GM12878 (cell line): ENCODE results near the gene SHMT2. TPM values are rescaled to one million over a fixed set of nuclear protein-coding genes. Genes with fewer than 3 reads are reported as not detected.
A peak's percentile ranks its signal among the peaks of the same experiment; 100 is the strongest.

Experiments
- BHLHE40 ChIP-seq, 2 experiments: fragments of 450-650 bp in 1 of 2; IDR thresholded peaks; 2 replicates each; pipeline ENCODE4 v1.6.1; 2011 to 2017; ENCODE audit warnings: low read depth in 2 of 2, borderline replicate concordance in 1 of 2, improper control_type of control experiment in 1 of 2, low read length in 1 of 2, mild to moderate bottlenecking in 1 of 2
- BMI1 ChIP-seq: fragments of 450-650 bp; IDR thresholded peaks from 2 replicates; pipeline ENCODE4 v1.6.1; 2016; ENCODE audit warnings: mild to moderate bottlenecking, moderate library complexity, borderline replicate concordance
- CBFB ChIP-seq: IDR thresholded peaks from 2 replicates; pipeline ENCODE4 v1.6.1; 2016; ENCODE audit warnings: antibody characterized with exemption, low read depth
- CREB1 ChIP-seq: IDR thresholded peaks from 2 replicates; pipeline ENCODE4 v1.6.1; 2012; ENCODE audit warnings: low read depth, mild to moderate bottlenecking, inconsistent platforms
- DPF2 ChIP-seq: fragments of 450-650 bp; IDR thresholded peaks from 2 replicates; pipeline ENCODE4 v1.6.1; 2017; ENCODE audit warnings: mild to moderate bottlenecking
- GATAD2B ChIP-seq: fragments of 450-650 bp; conservative IDR thresholded peaks from 2 replicates; pipeline ENCODE4 v1.6.1; 2017; ENCODE audit warnings: low read depth, mild to moderate bottlenecking, moderate library complexity
- HCFC1 ChIP-seq: fragments of 150-350 bp; IDR thresholded peaks from 2 replicates; pipeline ENCODE4 v1.6.1; 2014; ENCODE audit warnings: low read length
- HDGF ChIP-seq: fragments of 450-650 bp; IDR thresholded peaks from 2 replicates; pipeline ENCODE4 v1.6.1; 2016; ENCODE audit warnings: antibody characterized with exemption
- LARP7 ChIP-seq: fragments of 450-650 bp; IDR thresholded peaks from 2 replicates; pipeline ENCODE4 v1.6.1; 2017; ENCODE audit warnings: mild to moderate bottlenecking
- NBN ChIP-seq: fragments of 450-650 bp; IDR thresholded peaks from 2 replicates; pipeline ENCODE4 v1.6.1; 2016
- NFIC ChIP-seq: IDR thresholded peaks from 2 replicates; pipeline ENCODE4 v1.6.1; 2012; ENCODE audit warnings: low read depth, mild to moderate bottlenecking, inconsistent platforms, low read length, moderate library complexity
- NR2F1 ChIP-seq: fragments of 450-650 bp; conservative IDR thresholded peaks from 2 replicates; pipeline ENCODE4 v1.6.1; 2017; ENCODE audit warnings: mild to moderate bottlenecking
- POLR2AphosphoS5 ChIP-seq: IDR thresholded peaks from 2 replicates; pipeline ENCODE4 v1.6.1; 2011; ENCODE audit warnings: mild to moderate bottlenecking, low read length, inconsistent platforms
- POU2F2 ChIP-seq: IDR thresholded peaks from 3 replicates; pipeline ENCODE4 v1.6.1; 2011; ENCODE audit warnings: low read depth, mild to moderate bottlenecking, low read length, borderline replicate concordance
- RAD51 ChIP-seq: fragments of 450-650 bp; IDR thresholded peaks from 2 replicates; pipeline ENCODE4 v1.6.1; 2016; ENCODE audit warnings: moderate library complexity, mild to moderate bottlenecking, inconsistent platforms
- RELB ChIP-seq: fragments of 450-650 bp; IDR thresholded peaks from 2 replicates; pipeline ENCODE4 v1.6.1; 2017; ENCODE audit warnings: low read depth, mild to moderate bottlenecking, moderate library complexity
- RUNX3 ChIP-seq: IDR thresholded peaks from 2 replicates; pipeline ENCODE4 v1.6.1; 2012; ENCODE audit warnings: low read length, inconsistent platforms
- SIX5 ChIP-seq: IDR thresholded peaks from 2 replicates; pipeline ENCODE4 v1.6.1; 2011; ENCODE audit warnings: mild to moderate bottlenecking, low read depth, low read length, moderate library complexity; ENCODE audit not compliant: severe bottlenecking
- SRF ChIP-seq, 2 experiments: IDR thresholded peaks; 2 replicates each; pipeline ENCODE4 v1.6.1; 2011; ENCODE audit warnings: low read depth in 2 of 2, low read length in 2 of 2, mild to moderate bottlenecking in 1 of 2, moderate library complexity in 1 of 2
- TAF1 ChIP-seq: IDR thresholded peaks from 2 replicates; pipeline ENCODE4 v1.6.1; 2011; ENCODE audit warnings: mild to moderate bottlenecking, low read depth, low read length, borderline replicate concordance
- USF1 ChIP-seq: IDR thresholded peaks from 2 replicates; pipeline ENCODE4 v1.6.1; 2011; ENCODE audit warnings: borderline replicate concordance, low read depth, mild to moderate bottlenecking, moderate library complexity, mixed read lengths, low read length; ENCODE audit not compliant: insufficient read depth; ENCODE audit errors: extremely low read length
- YY1 ChIP-seq: IDR thresholded peaks from 2 replicates; pipeline ENCODE4 v1.6.1; 2011; ENCODE audit warnings: low read depth, mild to moderate bottlenecking, low read length
- ZBTB33 ChIP-seq: fragments of 450-650 bp; IDR thresholded peaks from 2 replicates; pipeline ENCODE4 v1.6.1; 2017; ENCODE audit warnings: mild to moderate bottlenecking
- ZNF24 ChIP-seq: fragments of 450-650 bp; IDR thresholded peaks from 2 replicates; pipeline ENCODE4 v1.6.1; 2017; ENCODE audit warnings: antibody characterized with exemption, mild to moderate bottlenecking
- polyA plus RNA-seq, 11 experiments: library from polyadenylated mRNA; depleted of rRNA in 4 of 11; unstranded in 6 of 11; stranded (reverse) in 5 of 11; fragments of >200 nt; fragmentation: Nextera tagmentation in 4 of 11; fragmentation: Illumina TruSeq in 1 of 11; extraction: Ambion mirVana in 4 of 11; extraction: Trizol in 1 of 11; gene quantifications; 1 replicate in 1 of 11; 2 replicates in 10 of 11; pipeline versions ENCODE4 v1.2.1 to v1.2.3, GENCODE V29; 2011 to 2016; ENCODE audit warnings: inconsistent platforms in 2 of 11, missing spikeins in 2 of 11, low read depth in 1 of 11
- total RNA-seq, 4 experiments: library from RNA; depleted of rRNA in 3 of 4; stranded (reverse); fragments of >200 nt in 3 of 4; fragmentation: Illumina TruSeq in 1 of 4; extraction: Trizol in 1 of 4; gene quantifications; 2 replicates each; pipeline versions ENCODE4 v1.2.1 to v1.2.3, GENCODE V29; 2013 to 2021
- TF ChIP-seq, protein P1 (sequence below): IDR thresholded peaks from 2 replicates; pipeline ENCODE4 v1.6.1; 2012; ENCODE audit warnings: low read length, inconsistent platforms

The SHMT2 gene
- total and polyA plus RNA-seq, 10 of the 15 experiments (the other 5 are each of a cell fraction or from before 2014, with no cell fraction given) = 57.0 to 292 (median 186) TPM

DNA sequence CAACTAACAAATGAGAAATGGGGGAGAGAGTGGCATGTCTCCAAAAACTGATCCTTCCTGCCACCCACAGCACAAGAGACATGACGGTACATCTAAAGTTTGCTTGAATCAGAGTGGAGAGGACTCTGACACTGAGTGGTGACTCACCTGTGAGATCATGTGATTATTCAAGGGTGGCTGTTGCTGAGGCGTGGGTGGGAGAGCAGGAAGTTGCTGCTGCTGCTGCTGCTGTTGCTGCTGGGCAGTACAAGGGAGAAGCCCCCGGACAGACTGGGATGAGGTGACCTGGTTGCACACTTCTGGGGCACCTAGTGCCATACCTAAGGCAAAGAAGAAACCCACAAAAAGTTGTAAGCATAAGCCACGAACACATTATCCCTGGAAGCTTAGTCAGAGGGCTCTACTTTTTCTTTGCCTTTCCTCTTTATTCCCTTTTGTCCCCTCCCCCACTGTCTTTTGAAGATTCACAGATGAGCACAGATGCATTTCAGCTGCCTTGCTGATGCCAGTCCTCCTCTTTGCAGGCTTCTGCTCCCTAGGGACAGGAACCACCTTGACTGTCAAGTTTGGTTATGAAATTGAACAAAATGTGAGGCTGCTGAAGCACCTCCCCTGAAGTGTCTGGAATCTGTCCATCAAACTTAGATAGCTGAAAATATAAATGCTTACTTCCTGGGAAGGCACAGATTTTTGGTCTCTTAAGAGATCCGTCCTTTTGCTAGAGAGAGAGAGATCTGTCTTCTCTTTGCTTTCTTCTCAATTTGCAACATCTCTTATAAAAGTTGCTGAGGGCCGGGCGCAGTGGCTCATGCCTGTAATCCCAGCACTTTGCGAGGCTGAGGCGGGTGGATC lies 50.9 kb downstream of the SHMT2 start (continued):
- no peak for TF ChIP-seq ZBTB33
- peak; percentile 69; the same call in 1 of the 2 replicates for TF ChIP-seq DPF2
- TF ChIP-seq RAD51 = peak; percentile 87
- peak; percentile 30; the same call in 1 of the 2 replicates for TF ChIP-seq YY1
- peak; percentile 23; the same call in 1 of the 2 replicates for TF ChIP-seq CBFB
- peak; percentile 94 for TF ChIP-seq CREB1
- TF ChIP-seq NBN = peak; percentile 74; the same call in 1 of the 2 replicates
- no peak for TF ChIP-seq ZNF24
- peak; percentile 80; the same call in 1 of the 2 replicates for TF ChIP-seq GATAD2B
- peak; percentile 62; the same call in 1 of the 2 replicates for TF ChIP-seq NFIC
- TF ChIP-seq POU2F2 = peak; percentile 57; the same call in 1 of the 3 replicates
- TF ChIP-seq NR2F1 = 0 out of 2 replicates have a peak, but pooled peaks have one; percentile 13
- TF ChIP-seq, protein P1, sequence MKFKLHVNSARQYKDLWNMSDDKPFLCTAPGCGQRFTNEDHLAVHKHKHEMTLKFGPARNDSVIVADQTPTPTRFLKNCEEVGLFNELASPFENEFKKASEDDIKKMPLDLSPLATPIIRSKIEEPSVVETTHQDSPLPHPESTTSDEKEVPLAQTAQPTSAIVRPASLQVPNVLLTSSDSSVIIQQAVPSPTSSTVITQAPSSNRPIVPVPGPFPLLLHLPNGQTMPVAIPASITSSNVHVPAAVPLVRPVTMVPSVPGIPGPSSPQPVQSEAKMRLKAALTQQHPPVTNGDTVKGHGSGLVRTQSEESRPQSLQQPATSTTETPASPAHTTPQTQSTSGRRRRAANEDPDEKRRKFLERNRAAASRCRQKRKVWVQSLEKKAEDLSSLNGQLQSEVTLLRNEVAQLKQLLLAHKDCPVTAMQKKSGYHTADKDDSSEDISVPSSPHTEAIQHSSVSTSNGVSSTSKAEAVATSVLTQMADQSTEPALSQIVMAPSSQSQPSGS = 0 out of 2 replicates have a peak, but pooled peaks have one; percentile 54
- TF ChIP-seq SRF (IDR thresholded peaks at IDR 0.05; ENCODE audit: low read depth in 2 of 2, low read length in 2 of 2) = 0 out of 4 replicates have a peak, but pooled peaks of 1 of the 2 experiments have one; percentile 8
- TF ChIP-seq BMI1 = no peak
- no peak for TF ChIP-seq SIX5
- TF ChIP-seq POLR2AphosphoS5 = peak; percentile 68; the same call in 1 of the 2 replicates
- peak; percentile 35 for TF ChIP-seq USF1
- TF ChIP-seq RUNX3 = no peak; the same call in none of the 2 replicates
- peak; percentile 88 for TF ChIP-seq HDGF
- peak; percentile 60; the same call in 1 of the 2 replicates for TF ChIP-seq RELB
- TF ChIP-seq BHLHE40 (IDR thresholded peaks at IDR 0.05; ENCODE audit: borderline replicate concordance in 1 of 2, low read depth in 2 of 2, low read length in 1 of 2) = peak in 1 of 2 experiments; percentile 69; a peak in 2 of 4 replicates
- TF ChIP-seq HCFC1 = no peak
- no peak for TF ChIP-seq LARP7
- peak; percentile 65; the same call in 1 of the 2 replicates for TF ChIP-seq TAF1
